GM23338 (cell line): ENCODE data around the gene DNAH6. TPM values are rescaled to one million over a fixed set of nuclear protein-coding genes. Genes with fewer than 3 reads are reported as not detected.

Experiments
- ATAC-seq: fragments of 200-7000 bp; cut with Tn5 transposase; 3 replicates; pipeline ENCODE4 v1.9.1; 2020
- DNase-seq: peaks from one replicate; pipeline ENCODE4 v3.0.0-alpha.2; 2015; ENCODE audit warnings: low spot score
- H2AFZ ChIP-seq: fragments of 200-600 bp; sonication (generic); 2 replicates; pipeline ENCODE4 v1.8.0; 2016; ENCODE audit warnings: antibody characterized with exemption, mild to moderate bottlenecking, moderate library complexity
- H3F3A ChIP-seq: fragments of 200-600 bp; sonication (generic); replicated peaks from 2 replicates; pipeline ENCODE4 v1.8.0; 2017; ENCODE audit warnings: antibody characterized with exemption, mixed run types, low read depth
- H3K27ac ChIP-seq: fragments of 200-600 bp; sonication (generic); 2 replicates; pipeline ENCODE4 v1.6.1; 2016; ENCODE audit warnings: low read depth
- H3K27me3 ChIP-seq: fragments of 200-600 bp; sonication (generic); 2 replicates; pipeline ENCODE4 v1.8.0; 2016; ENCODE audit warnings: mild to moderate bottlenecking, mixed run types, moderate library complexity; ENCODE audit not compliant: insufficient read depth
- H3K36me3 ChIP-seq: fragments of 200-600 bp; sonication (generic); 2 replicates; pipeline ENCODE4 v1.8.0; 2016; ENCODE audit warnings: mild to moderate bottlenecking; ENCODE audit not compliant: insufficient read depth
- H3K4me1 ChIP-seq: fragments of 200-600 bp; sonication (generic); 2 replicates; pipeline ENCODE4 v1.8.0; 2016; ENCODE audit warnings: mild to moderate bottlenecking, moderate library complexity; ENCODE audit not compliant: insufficient read depth
- H3K4me2 ChIP-seq: fragments of 200-600 bp; sonication (generic); 2 replicates; pipeline ENCODE4 v1.7.1; 2017; ENCODE audit warnings: mixed run types
- H3K4me3 ChIP-seq: fragments of 200-600 bp; sonication (generic); 2 replicates; pipeline ENCODE4 v1.6.1; 2016; ENCODE audit warnings: mixed run types
- H3K79me2 ChIP-seq: fragments of 200-600 bp; sonication (generic); replicated peaks from 2 replicates; pipeline ENCODE4 v1.8.0; 2017; ENCODE audit warnings: mild to moderate bottlenecking; ENCODE audit not compliant: insufficient read depth
- H3K9me2 ChIP-seq: fragments of 200-600 bp; sonication (generic); 2 replicates; pipeline ENCODE4 v1.8.0; 2017; ENCODE audit not compliant: insufficient read depth
- H4K20me1 ChIP-seq: fragments of 200-600 bp; sonication (generic); replicated peaks from 2 replicates; pipeline ENCODE4 v1.8.0; 2017; ENCODE audit warnings: mild to moderate bottlenecking; ENCODE audit not compliant: insufficient read depth
- H3K27ac Mint-ChIP-seq: 2 replicates; pipeline ENCODE4 v1.8.0; 2020; ENCODE audit warnings: inconsistent platforms, mild to moderate bottlenecking, moderate library complexity, mixed read lengths
- H3K27me3 Mint-ChIP-seq: 3 replicates; pipeline ENCODE4 v1.8.0; 2022; ENCODE audit warnings: low read depth, mild to moderate bottlenecking, moderate library complexity, mixed read lengths, inconsistent platforms; ENCODE audit not compliant: insufficient read depth, poor library complexity
- H3K36me3 Mint-ChIP-seq: 3 replicates; pipeline ENCODE4 v1.8.0; 2021; ENCODE audit warnings: low read depth, mild to moderate bottlenecking, inconsistent platforms, moderate library complexity, mixed read lengths
- H3K4me1 Mint-ChIP-seq: 3 replicates; pipeline ENCODE4 v1.8.0; 2020; ENCODE audit warnings: mild to moderate bottlenecking, inconsistent platforms, mixed read lengths
- H3K4me3 Mint-ChIP-seq: 3 replicates; pipeline ENCODE4 v1.8.0; 2021; ENCODE audit warnings: moderate library complexity, mild to moderate bottlenecking, inconsistent platforms, mixed read lengths
- H3K9me3 Mint-ChIP-seq: 3 replicates; pipeline ENCODE4 v1.8.0; 2020; ENCODE audit warnings: moderate library complexity, mild to moderate bottlenecking, inconsistent platforms, mixed read lengths
- EZH2 ChIP-seq: fragments of 200-600 bp; sonication (generic); IDR thresholded peaks from one replicate; pipeline ENCODE4 v1.8.0; 2017; ENCODE audit warnings: antibody characterized with exemption, mild to moderate bottlenecking, low read depth; ENCODE audit not compliant: unreplicated experiment
- EZH2phosphoT487 ChIP-seq: fragments of 200-600 bp; sonication (generic); IDR thresholded peaks from one replicate; pipeline ENCODE4 v1.8.1; 2018; ENCODE audit warnings: antibody characterized with exemption; ENCODE audit not compliant: unreplicated experiment
- NANOG ChIP-seq: IDR thresholded peaks from 2 replicates; pipeline ENCODE4 v1.6.1; 2016; ENCODE audit warnings: antibody characterized with exemption, borderline replicate concordance
- POLR2AphosphoS5 ChIP-seq: IDR thresholded peaks from 2 replicates; pipeline ENCODE4 v1.6.1; 2016; ENCODE audit warnings: antibody characterized with exemption, low read depth
- ZNF114 ChIP-seq: fragments of 250-450 bp; sonication (Bioruptor Pico); IDR thresholded peaks from 2 replicates; pipeline ENCODE4 v1.5.0; 2020; ENCODE audit warnings: mild to moderate bottlenecking, moderate library complexity
- ZNF331 ChIP-seq: fragments of 250-450 bp; sonication (Bioruptor Pico); IDR thresholded peaks from 2 replicates; pipeline ENCODE4 v1.5.0; 2020; ENCODE audit warnings: low read depth, mild to moderate bottlenecking, moderate library complexity
- polyA plus RNA-seq: library from polyadenylated mRNA; unstranded; fragments of >200 nt; fragmentation: Nextera tagmentation; extraction: Ambion mirVana; gene quantifications from 2 replicates; pipeline ENCODE4 v1.2.1, GENCODE V29; 2016
- total RNA-seq: library from RNA; depleted of rRNA; stranded (reverse); fragments of >200 nt; shearing (Covaris generic); gene quantifications from 2 replicates; pipeline ENCODE4 v1.2.3, GENCODE V29; 2014
- TF ChIP-seq, protein P1 (sequence below): IDR thresholded peaks from 2 replicates; pipeline ENCODE4 v1.6.1; 2016; ENCODE audit warnings: antibody characterized with exemption
- TF ChIP-seq, protein P2 (sequence below): IDR thresholded peaks from one replicate; pipeline ENCODE4 v1.6.1; 2018; ENCODE audit warnings: antibody characterized with exemption; ENCODE audit not compliant: unreplicated experiment
- TF ChIP-seq, protein P3 (sequence below), 2 experiments: fragments of 200-600 bp in 1 of 2; sonication (generic) in 1 of 2; conservative IDR thresholded peaks; 2 replicates each; pipeline versions ENCODE4 v1.5.1 to v1.6.1; 2016 to 2017; ENCODE audit warnings: antibody characterized with exemption in 2 of 2, low read depth in 2 of 2, mild to moderate bottlenecking in 2 of 2, moderate library complexity in 1 of 2
- TF ChIP-seq, protein P4 (sequence below): fragments of 250-450 bp; sonication (Bioruptor Pico); IDR thresholded peaks from 2 replicates; pipeline ENCODE4 v1.5.0; 2020; ENCODE audit warnings: mild to moderate bottlenecking, moderate library complexity

Gene DNAH6
- total and polyA plus RNA-seq, 2 experiments from 2014 or later, result 0.27 to 0.31 TPM

DNA sequence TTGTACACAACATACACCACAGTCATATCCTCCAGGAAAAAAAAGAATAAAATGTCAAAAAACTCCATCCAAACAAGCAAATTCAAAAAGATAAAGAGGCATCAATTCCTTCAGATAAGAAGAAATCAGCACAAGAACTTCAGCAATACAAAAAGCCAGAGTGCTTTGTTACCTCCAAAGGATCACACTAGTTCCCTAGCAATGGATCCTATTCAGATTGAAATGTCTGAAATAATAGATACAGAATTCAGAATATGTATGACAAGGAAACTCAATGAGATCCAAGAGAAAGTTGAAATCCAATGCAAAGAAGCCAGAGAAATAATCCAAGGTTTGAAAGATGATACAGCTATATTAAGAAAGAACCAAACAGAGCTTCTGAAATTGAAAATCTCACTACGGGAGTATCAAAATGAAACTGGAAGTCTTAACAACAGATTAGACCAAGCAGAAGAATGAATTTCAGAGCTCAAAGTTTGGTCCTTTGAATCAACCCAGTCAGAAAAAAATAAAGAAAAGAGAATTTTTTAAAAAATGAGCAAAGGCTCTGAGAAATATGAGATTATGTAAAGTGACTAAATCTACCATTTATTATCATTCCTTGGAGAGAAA lies 284.0 kb downstream of the DNAH6 start (continued):
- TF ChIP-seq, protein P1, sequence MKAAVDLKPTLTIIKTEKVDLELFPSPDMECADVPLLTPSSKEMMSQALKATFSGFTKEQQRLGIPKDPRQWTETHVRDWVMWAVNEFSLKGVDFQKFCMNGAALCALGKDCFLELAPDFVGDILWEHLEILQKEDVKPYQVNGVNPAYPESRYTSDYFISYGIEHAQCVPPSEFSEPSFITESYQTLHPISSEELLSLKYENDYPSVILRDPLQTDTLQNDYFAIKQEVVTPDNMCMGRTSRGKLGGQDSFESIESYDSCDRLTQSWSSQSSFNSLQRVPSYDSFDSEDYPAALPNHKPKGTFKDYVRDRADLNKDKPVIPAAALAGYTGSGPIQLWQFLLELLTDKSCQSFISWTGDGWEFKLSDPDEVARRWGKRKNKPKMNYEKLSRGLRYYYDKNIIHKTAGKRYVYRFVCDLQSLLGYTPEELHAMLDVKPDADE, result no peak

DNA sequence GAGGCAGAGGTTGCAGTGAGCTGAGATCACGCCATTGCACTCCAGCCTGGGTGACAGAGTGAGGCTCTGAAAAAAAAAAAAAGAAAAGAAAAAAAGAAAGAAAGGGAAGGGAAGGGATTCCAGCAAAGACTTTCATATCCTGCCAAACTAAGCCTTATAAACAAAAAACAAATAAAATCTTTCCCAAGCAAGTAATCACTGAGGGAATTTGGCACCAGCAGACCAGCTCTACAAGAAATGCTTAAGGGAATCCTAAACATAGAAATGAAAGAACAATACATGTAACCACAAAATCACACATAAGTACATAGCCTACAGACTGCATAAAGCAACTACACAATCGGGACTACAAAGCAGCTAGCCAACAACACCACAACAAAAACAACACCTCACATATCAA lies 285.5 kb downstream of the DNAH6 start:
- Histone ChIP-seq H2AFZ (no peak overlapping the region), H3K36me3 (no peaks in the 10 kb centered on the region), H4K20me1 (no peaks in the 10 kb centered on the region), H3K4me1 (peaks cover 13% of the 10 kb centered on the region), H3K4me2 (no peak overlapping the region), H3K4me3 (no peak overlapping the region), H3K79me2 (no peaks in the 10 kb centered on the region), H3K27ac (no peak overlapping the region), H3F3A (0 out of 2 replicates have a peak, but pooled peaks cover 8% of the 10 kb centered on the region), H3K9me2 (peaks cover 3% of the 10 kb centered on the region; the same call in 1 of the 2 replicates), H3K27me3 (no peaks in the 10 kb centered on the region; the same call in 1 of the 2 replicates)
- DNase-seq, result no peak
- Mint-ChIP-seq H3K27me3 (peaks cover 7% of the 10 kb centered on the region), H3K4me3 (no peak overlapping the region), H3K9me3 (peaks cover 5% of the 10 kb centered on the region; the same call in 1 of the 3 replicates), H3K4me1 (peaks cover 18% of the 10 kb centered on the region), H3K27ac (no peak overlapping the region), H3K36me3 (no peaks in the 10 kb centered on the region)
- no peak for ATAC-seq
- TF ChIP-seq, protein P2, sequence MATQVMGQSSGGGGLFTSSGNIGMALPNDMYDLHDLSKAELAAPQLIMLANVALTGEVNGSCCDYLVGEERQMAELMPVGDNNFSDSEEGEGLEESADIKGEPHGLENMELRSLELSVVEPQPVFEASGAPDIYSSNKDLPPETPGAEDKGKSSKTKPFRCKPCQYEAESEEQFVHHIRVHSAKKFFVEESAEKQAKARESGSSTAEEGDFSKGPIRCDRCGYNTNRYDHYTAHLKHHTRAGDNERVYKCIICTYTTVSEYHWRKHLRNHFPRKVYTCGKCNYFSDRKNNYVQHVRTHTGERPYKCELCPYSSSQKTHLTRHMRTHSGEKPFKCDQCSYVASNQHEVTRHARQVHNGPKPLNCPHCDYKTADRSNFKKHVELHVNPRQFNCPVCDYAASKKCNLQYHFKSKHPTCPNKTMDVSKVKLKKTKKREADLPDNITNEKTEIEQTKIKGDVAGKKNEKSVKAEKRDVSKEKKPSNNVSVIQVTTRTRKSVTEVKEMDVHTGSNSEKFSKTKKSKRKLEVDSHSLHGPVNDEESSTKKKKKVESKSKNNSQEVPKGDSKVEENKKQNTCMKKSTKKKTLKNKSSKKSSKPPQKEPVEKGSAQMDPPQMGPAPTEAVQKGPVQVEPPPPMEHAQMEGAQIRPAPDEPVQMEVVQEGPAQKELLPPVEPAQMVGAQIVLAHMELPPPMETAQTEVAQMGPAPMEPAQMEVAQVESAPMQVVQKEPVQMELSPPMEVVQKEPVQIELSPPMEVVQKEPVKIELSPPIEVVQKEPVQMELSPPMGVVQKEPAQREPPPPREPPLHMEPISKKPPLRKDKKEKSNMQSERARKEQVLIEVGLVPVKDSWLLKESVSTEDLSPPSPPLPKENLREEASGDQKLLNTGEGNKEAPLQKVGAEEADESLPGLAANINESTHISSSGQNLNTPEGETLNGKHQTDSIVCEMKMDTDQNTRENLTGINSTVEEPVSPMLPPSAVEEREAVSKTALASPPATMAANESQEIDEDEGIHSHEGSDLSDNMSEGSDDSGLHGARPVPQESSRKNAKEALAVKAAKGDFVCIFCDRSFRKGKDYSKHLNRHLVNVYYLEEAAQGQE, result no peak
- TF ChIP-seq, protein P3, sequence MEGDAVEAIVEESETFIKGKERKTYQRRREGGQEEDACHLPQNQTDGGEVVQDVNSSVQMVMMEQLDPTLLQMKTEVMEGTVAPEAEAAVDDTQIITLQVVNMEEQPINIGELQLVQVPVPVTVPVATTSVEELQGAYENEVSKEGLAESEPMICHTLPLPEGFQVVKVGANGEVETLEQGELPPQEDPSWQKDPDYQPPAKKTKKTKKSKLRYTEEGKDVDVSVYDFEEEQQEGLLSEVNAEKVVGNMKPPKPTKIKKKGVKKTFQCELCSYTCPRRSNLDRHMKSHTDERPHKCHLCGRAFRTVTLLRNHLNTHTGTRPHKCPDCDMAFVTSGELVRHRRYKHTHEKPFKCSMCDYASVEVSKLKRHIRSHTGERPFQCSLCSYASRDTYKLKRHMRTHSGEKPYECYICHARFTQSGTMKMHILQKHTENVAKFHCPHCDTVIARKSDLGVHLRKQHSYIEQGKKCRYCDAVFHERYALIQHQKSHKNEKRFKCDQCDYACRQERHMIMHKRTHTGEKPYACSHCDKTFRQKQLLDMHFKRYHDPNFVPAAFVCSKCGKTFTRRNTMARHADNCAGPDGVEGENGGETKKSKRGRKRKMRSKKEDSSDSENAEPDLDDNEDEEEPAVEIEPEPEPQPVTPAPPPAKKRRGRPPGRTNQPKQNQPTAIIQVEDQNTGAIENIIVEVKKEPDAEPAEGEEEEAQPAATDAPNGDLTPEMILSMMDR (conservative IDR thresholded peaks at IDR 0.05; ENCODE audit: low read depth in 2 of 2), result no peak
- no peak for TF ChIP-seq ZNF331 (CRISPR knock-in tag)
- TF ChIP-seq, protein P1, result no peak
- TF ChIP-seq ZNF114, result no peak
- TF ChIP-seq, protein P4, sequence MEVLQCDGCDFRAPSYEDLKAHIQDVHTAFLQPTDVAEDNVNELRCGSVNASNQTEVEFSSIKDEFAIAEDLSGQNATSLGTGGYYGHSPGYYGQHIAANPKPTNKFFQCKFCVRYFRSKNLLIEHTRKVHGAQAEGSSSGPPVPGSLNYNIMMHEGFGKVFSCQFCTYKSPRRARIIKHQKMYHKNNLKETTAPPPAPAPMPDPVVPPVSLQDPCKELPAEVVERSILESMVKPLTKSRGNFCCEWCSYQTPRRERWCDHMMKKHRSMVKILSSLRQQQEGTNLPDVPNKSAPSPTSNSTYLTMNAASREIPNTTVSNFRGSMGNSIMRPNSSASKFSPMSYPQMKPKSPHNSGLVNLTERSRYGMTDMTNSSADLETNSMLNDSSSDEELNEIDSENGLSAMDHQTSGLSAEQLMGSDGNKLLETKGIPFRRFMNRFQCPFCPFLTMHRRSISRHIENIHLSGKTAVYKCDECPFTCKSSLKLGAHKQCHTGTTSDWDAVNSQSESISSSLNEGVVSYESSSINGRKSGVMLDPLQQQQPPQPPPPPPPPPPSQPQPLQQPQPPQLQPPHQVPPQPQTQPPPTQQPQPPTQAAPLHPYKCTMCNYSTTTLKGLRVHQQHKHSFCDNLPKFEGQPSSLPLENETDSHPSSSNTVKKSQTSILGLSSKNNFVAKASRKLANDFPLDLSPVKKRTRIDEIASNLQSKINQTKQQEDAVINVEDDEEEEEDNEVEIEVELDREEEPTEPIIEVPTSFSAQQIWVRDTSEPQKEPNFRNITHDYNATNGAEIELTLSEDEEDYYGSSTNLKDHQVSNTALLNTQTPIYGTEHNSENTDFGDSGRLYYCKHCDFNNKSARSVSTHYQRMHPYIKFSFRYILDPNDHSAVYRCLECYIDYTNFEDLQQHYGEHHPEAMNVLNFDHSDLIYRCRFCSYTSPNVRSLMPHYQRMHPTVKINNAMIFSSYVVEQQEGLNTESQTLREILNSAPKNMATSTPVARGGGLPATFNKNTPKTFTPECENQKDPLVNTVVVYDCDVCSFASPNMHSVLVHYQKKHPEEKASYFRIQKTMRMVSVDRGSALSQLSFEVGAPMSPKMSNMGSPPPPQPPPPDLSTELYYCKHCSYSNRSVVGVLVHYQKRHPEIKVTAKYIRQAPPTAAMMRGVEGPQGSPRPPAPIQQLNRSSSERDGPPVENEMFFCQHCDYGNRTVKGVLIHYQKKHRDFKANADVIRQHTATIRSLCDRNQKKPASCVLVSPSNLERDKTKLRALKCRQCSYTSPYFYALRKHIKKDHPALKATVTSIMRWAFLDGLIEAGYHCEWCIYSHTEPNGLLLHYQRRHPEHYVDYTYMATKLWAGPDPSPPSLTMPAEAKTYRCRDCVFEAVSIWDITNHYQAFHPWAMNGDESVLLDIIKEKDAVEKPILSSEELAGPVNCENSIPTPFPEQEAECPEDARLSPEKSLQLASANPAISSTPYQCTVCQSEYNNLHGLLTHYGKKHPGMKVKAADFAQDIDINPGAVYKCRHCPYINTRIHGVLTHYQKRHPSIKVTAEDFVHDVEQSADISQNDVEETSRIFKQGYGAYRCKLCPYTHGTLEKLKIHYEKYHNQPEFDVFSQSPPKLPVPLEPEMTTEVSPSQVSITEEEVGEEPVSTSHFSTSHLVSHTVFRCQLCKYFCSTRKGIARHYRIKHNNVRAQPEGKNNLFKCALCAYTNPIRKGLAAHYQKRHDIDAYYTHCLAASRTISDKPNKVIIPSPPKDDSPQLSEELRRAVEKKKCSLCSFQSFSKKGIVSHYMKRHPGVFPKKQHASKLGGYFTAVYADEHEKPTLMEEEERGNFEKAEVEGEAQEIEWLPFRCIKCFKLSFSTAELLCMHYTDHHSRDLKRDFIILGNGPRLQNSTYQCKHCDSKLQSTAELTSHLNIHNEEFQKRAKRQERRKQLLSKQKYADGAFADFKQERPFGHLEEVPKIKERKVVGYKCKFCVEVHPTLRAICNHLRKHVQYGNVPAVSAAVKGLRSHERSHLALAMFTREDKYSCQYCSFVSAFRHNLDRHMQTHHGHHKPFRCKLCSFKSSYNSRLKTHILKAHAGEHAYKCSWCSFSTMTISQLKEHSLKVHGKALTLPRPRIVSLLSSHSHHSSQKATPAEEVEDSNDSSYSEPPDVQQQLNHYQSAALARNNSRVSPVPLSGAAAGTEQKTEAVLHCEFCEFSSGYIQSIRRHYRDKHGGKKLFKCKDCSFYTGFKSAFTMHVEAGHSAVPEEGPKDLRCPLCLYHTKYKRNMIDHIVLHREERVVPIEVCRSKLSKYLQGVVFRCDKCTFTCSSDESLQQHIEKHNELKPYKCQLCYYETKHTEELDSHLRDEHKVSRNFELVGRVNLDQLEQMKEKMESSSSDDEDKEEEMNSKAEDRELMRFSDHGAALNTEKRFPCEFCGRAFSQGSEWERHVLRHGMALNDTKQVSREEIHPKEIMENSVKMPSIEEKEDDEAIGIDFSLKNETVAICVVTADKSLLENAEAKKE, result no peak
- no peak for TF ChIP-seq POLR2AphosphoS5
- no peak for TF ChIP-seq EZH2
- no peak for TF ChIP-seq NANOG
- no peak for TF ChIP-seq EZH2phosphoT487
